A172 (cell line): ENCODE results near the gene SCARF1. TPM values are rescaled to one million over a fixed set of nuclear protein-coding genes. Genes with fewer than 3 reads are reported as not detected.

Source experiments
- DNase-seq: peaks from one replicate; pipeline ENCODE4 v3.0.0-alpha.2; 2015; ENCODE audit warnings: low spot score
- total RNA-seq: library from RNA; depleted of rRNA; stranded (reverse); fragments of >200 nt; shearing (Covaris generic); gene quantifications from 2 replicates; pipeline ENCODE4 v1.2.3, GENCODE V29; 2014

SCARF1 gene
- total RNA-seq, 1 experiment from 2014 or later: 1.1 TPM

DNA sequence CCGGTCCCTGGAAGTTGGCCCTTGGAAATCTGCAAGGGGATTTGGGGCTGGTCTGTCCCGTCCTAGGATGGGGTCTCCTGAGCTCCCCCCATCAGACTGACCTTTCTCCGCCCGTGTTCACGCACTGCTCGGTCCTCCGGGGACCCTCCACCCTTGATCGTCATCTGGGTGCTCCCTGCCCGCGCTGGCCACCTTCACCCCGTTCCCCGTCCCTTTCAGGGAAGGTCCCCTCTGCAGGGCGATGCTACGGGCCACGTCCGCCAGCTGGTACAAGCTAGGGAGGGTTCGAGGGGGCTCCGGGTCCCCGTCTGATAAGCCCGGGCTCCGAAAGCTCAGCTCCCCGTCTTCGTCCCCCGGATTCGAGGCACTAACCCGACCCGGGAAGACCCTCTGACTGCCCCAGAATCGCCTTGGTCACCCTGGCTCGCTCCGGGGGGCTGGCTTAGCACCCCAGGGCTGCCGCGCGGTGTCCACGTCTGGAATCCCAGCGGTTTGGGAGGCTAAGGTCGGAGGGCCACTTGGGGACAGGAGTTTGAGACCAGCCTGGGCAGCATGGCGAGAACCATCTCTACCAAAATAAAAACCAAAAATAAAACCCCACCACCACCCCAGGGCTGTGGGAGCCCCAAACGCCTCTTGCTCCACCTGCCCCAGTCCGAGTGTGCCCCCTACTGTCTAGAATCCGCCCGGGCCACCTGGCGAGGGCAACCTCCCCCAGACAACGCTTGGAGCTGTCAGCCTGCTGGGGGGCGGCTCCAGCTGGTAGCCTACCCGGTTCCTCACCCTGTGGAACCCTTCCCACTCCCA, 15.8 kb downstream of the SCARF1 start:
- peak; percentile 44 for DNase-seq

GRCh38 chr17:1628856-1629503, 16.6 kb downstream of the SCARF1 start:
- peak; percentile 89 for DNase-seq

GRCh38 chr17:1627982-1628855, 17.3 kb downstream of the SCARF1 start, which contains the start of gene SLC43A2:
TSS of gene SLC43A2 (minus strand) at chr17:1628834. CDS start at chr17:1627874, 960 bp downstream.
- peak; percentile 61 for DNase-seq

GRCh38 chr17:1627182-1627981, 18.1 kb downstream of the SCARF1 start:
- no peak for DNase-seq

GRCh38 chr17:1626333-1626732, 19.2 kb downstream of the SCARF1 start:
- no peak for DNase-seq

- DNase-seq: no peak
These were observed 20.0 kb downstream of the SCARF1 start for GRCh38 chr17:1625581-1625980.

DNA sequence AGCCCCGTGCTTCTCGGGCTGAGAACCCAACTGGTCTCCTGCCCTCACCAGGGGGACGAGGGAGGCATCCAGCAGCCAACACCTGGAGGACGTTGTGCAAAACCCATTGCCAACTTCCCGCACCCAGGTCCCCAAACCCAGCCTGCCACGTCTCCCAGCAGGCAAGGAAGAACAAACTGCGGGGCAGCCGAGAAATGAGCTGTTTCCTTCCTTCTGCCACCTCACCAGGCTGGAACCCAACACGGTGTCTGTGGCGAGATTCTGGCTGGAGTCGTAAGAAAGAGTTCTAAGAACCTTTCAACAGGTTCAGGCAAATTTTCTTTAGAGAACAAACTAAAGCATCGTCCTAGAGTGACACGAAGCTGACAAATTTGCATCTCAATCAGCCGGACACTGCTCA, 20.5 kb downstream of the SCARF1 start:
- DNase-seq: no peak

DNA sequence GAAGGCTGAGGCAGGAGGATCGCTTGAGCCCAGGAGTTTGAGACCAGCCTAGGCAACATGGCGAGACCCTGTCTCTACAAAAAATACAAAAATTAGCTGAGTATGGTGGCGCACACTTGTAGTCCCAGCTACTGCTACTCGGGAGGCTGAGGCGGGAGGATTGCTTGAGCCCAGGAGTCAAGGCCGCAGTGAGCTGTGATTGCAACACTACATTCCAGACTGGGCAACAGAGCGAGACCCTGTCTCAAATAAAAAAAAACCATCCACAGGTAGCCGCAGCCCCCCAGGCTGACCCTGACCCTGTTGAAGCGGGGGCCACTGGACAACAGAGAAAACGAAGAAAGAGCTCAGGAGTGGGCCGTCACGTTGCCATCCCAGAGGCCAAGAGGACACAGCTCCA, 20.9 kb downstream of the SCARF1 start:
- DNase-seq: no peak

DNA sequence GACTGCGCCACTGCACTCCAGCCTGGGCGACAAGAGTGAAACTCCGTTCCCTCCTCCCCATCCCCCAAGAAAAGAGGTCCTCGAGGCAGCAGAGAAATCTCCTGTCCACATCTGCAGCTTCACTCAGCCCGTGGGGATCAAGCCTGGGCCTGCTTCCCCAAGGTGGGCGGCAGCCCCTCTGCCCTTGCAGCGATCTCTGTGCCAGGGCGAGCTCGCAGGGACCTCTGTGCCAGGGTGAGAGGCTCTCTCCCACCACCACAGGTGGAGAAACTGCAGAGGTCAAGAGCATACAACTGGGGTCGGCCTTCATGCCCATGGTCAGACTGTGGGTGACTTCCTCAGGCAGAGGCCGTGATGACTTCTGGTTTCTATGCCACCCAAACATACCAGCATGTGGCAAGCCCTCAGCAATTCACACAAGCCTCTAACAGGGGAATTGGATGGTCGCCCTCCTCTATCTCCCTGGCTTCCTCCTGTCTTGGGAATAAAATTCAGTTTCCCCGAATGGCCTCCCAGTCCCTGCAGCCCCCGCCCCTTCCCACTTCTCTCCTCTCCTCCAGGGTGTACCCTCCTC, 22.4 kb downstream of the SCARF1 start:
- no peak for DNase-seq

DNA sequence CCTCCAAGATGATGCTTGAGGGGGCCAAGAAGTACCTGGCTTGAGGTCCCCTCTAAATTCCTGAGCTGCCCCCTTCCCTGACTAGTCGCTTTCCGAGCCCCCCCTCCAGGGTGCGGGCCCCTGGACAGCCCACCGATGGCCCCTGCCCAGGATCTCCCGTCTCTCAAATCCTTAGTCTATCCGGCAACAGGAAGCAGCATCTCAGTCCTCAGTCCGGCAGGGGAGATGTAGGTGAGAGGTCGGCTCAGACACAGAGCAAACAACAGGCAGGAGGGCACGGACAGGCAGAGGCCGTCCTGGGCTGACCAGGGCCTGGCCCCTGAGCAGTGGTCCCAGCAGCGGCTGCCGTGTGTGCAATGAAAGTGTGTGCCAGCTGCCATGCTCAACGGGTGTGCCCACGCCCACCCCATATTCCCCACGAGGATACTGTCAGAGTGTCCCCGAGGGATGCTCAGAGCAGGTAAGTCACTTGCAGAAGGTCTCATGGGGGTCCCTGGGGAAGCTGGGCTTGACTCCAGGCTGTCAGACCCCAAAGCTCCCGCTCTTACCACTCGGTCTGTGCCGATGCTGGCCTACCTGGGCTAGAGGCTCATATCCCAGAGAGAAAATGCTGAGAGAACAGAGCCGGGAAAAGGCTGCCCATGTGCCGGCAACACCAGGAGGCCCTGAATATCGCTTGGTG, 24.1 kb downstream of the SCARF1 start:
- DNase-seq: no peak

DNA sequence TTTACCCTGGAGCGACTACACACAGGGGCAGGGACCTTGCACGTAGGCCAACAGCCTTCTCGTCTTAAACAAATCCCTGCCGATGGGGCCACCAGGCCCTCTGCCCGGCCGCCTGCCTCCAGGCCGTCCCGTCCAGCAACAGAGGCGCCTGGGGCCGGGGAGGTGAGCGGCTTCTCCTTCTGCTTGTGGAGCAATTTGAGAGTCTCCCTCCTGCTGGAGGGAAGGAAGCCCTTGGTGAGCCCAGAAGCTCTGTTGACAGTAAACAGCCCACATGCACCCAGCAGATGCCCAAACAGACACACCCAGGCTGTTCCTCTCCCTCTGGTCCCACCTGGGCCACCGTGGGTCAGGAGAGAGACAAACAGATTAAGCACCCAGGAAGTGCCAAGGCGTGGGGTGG, 25.0 kb downstream of the SCARF1 start:
- DNase-seq: no peak

- DNase-seq: peak; percentile 96
These were observed 27.8 kb downstream of the SCARF1 start for GRCh38 chr17:1617620-1618174.

DNA sequence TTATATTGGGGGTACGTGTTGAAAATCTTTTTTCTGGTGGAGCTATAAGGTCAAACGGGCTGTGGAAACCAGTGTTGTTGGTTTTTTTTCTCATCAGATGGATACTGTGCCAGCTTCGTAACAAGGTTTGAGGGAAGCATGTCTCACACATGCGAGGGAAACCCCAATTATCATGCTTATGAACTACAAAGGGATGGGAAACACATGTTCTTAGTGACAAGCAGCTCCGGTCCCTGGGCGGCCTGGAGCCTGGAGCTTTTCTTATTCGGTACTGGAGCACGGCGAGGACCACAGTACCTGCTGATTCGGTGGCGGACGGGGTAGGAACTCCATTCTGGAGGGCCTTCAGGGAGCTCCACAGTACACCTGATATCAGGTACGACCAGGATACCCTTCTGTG, 29.4 kb downstream of the SCARF1 start:
- DNase-seq: no peak

DNA sequence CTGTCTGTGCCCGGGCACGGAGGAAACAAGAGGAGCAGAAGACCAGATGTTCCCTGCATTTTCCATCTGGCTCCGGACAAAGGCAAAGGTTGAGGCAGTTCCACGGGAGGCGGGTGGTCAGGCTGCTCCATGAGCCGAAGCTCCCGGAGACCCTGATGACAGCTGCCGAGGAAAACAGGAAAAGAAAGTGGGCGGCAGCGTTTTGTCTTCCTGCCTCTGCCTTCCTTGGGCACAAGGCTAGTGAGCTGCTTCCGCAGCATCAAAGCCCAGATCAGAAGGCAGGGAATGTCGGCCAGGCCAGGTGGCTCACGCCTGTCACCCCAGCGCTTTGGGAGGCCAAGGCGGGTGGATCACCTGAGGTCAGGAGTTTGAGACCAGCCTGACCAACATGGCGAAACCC, 33.1 kb downstream of the SCARF1 start:
- no peak for DNase-seq

DNA sequence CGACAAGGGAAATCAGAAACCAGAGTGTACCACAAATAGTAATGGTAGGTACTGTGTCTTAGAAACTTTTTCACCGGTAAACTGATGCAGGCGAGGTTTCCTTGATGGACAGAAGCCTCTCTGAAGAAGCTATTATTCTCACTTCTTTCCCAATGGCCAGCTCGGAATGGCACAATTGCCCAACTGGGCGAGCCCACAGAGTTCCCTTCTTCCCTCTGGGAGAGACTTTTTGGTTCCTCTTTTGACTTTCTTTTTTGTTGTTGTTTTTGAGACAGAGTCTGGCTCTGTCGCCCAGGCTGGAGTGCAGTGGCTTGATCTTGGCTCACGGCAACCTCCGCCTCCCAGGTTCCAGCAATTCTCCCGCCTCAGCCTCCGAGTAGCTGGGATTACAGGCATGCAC, 33.8 kb downstream of the SCARF1 start:
- DNase-seq: no peak

GRCh38 chr17:1608676-1609075, 36.9 kb downstream of the SCARF1 start:
- DNase-seq: no peak

- no peak for DNase-seq
These were observed 37.6 kb downstream of the SCARF1 start for GRCh38 chr17:1607971-1608320.

DNA sequence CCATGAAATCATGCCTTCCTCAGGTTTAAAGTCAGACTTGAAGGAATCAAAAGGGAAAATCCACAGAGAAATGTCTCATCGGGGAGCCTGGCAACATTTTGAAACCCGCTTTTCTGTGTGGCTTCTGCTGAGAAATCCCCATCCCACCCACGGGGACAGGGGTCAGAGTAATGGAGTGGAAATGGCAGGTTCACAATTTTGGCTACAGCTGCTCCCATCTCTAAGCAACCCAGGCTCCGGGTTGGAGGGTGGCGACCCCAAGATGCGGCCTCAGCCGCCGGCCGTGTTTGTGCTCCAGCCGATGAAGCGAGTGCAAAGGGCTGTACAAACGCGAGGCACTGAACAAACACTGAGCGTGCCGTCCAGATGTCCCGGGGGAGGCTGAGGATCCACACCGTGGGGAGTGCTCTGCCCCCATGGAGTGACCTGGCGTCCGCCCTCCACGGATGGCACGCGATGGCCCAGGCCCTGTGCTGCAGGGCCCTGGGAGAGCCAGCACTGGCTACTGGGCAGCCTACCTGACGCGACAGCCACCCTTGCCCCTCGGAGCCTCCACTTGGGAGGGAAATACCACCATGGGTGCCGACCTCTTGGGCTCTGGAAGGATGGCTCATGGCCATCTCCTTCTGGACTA, 39.1 kb downstream of the SCARF1 start:
- DNase-seq: no peak

- no peak for DNase-seq
These were observed 39.7 kb downstream of the SCARF1 start for GRCh38 chr17:1605681-1606351.
